HG03439 (cell line): Measurements from ENCODE around the gene ECM2.

Experiments used
- ATAC-seq: cut with Tn5 transposase; IDR thresholded peaks from one replicate; pipeline ENCODE4 v1.9.1; 2021; ENCODE audit warnings: mild to moderate bottlenecking, moderate library complexity; ENCODE audit not compliant: unreplicated experiment

Gene ECM2

DNA sequence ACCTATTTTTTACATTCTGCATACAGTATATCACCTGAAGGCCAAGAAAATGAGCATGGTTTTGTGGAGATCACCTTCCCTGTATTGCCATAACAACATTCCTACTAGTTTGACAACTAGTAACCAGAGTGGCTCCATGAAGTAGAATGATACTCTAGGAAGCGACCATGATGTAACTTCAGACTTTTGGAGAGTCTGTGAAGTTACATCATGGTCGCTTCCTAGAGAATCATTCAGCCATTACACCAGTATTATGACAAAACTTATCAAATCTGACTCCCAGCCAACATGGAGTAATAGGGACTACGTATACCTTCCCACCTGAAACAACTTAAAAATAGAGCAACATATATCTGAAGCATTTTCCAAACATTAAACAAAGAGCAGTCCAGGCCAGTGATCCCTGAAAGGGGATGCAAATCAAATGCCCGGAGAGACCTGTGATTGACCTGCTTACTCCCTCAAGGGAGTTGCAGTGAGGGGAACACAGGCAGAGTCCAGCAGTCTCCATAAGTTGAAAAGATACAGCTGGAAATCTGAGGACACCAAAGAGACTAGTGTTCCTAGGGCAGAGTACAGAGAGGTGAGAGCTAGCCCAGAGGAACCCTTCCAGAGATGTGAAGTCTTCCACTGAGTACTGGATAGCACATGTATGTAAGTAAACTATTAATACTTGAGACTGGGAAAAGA is 7.8 kb downstream of the ECM2 start:
- no peak for ATAC-seq

DNA sequence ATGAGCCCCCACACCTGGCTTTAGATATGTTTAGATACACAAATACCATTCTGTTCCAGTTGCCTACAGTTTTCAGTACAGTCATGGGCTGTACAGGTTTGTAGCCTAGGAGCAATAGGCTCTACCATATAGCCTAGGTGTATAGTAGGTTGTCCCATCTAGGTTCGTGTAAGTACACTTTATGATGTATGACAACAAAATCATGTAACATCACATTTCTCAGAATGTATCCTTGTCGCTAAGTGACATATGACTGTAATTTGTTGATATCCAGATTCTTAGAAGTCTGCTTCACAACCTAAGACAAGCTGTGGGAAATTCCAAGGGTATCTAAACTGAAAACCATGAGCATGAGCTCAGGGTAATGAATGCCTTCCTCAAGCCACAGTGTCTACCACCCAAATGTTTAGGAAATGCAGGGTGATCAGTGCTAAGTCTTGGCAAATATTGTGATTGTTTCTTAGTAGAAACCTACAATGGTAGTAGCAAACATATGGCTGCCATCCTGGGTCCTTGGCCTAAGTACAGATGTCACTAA is 8.4 kb downstream of the ECM2 start:
- no peak for ATAC-seq

DNA sequence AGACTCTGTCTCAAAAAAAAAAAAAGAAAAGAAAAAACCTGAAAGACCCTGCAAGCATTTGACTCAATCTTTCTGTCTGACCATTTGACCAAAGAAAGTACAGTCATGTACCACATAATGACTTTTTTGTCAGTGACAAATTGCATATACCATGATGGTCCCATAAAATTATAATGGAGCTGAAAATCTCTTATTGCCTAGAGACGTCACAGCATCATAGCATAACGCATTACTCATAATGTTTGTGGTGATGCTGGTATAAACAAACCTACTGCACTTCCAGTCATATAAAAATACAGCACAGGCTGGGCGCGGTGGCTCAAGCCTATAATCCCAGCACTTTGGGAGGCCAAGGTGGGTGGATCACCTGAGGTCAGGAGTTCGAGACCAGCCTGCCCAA is 10.5 kb downstream of the ECM2 start:
- ATAC-seq = no peak

DNA sequence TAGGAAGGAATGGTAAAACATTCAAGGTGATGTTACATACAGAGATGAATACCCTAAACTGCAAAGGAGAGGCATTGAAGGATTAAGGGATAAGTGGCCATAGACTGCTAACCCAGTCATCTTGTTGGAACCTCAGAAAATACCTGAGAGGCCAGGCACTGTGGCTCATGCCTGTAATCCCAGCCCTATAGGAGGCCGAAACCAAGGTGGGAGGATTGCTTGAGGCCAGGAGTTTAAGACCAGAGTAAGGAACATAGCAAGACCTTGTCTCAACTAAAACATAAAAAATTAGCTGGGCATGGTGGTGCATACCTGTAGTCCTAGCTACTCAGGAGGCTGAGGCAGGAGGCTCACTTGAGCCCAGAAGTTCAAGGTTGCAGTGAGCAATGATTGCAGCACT is 10.9 kb downstream of the ECM2 start:
- no peak for ATAC-seq

DNA sequence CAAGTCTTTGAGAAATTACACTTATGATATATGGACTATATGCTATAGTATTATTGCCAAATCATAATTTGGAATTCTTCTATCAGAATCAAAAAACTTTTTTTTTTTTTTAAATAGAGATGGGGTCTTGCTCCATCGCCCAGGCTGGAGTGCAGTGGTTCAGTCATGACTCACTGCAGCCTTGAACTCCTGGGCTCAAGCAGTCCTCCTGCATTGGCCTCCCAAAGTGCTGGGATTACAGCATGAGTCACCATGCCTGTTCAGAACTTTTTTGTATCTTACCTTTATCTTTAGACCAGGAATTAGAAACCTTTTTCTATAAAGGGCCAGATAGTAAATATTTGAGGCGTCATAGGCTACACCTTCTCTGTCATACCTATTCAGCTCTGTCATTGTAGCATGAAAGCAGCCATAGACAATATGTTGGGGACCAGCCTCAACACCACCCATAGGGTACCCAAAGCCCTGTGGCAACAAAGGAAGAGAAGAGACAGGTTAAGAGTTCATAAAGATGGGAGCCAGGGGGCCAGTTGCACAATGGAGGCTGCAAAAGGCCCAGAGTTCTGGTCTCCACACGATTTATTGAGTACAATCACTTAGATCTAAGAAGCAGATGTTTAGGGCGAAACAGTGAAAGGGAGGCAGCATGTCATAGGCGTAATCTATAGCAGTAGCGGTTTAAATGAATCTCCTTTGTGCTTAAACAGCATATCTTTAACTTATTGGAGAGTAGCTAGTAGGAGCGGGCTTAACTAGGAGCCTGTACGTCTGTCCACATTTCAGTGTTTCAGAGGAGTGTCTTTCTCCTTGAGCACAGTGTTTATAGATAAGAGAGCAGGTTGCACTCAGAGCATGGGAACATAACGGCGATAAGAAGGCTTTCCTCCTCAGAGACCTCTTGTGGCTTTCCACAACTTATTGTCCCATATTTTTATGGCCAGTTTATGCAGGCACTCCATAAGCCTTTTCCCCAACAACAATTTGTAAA is 12.5 kb downstream of the ECM2 start:
- ATAC-seq = no peak

DNA sequence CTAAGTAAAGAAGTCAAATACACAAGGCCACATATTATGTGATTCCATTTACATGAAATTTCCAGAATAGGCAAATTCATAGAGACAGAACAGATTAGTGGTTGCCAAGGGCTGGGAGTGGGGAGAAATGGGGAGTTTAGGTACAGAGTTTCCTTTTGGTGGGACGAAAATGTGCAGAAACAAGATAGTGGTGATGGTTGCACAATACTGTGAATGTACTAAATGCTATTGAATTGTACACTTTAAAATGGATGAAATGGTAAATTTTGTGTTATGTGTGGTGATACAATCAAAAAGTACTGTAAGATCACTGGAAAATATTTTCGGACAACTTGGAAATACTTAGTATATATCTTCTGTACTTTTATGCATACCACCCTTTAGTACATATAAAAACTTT is 15.0 kb downstream of the ECM2 start:
- ATAC-seq = no peak

DNA sequence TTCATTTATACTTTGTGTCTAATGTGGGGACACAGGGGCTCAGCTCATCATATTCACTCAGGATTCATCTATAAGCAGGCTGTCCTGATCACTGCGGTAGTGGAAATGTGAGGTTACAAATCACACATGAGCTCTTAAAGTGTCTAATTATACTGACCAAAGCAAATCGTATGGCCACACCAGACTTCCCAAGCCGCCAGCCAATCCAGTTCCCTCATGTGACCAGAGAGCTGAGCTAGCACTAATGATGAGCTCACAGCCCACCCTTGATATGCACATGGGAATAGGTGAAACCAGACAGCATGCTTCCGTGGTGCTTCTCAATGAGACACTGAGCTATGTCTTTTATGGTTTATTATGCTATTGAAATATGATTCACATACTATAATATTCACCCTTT is 17.6 kb downstream of the ECM2 start:
- no peak for ATAC-seq

DNA sequence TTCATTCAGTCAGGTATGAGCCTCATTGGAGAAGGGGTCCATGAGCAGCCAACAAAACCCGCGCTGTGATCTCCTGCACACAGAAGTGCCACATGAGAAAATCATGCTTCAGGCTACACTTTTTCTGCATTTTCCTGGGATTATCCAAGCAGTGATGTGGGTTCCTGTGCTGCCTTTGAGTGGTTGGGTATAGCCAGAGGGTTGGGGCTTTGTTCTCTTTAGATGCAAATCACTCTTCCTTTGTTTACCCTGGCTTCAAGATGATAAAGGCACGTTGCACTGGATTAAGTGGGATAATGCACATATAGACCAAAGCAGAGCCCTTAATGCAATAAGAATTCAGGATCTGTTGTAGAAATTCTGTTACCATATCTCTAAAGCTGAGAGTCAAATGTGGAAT is 18.7 kb downstream of the ECM2 start:
- ATAC-seq = no peak

DNA sequence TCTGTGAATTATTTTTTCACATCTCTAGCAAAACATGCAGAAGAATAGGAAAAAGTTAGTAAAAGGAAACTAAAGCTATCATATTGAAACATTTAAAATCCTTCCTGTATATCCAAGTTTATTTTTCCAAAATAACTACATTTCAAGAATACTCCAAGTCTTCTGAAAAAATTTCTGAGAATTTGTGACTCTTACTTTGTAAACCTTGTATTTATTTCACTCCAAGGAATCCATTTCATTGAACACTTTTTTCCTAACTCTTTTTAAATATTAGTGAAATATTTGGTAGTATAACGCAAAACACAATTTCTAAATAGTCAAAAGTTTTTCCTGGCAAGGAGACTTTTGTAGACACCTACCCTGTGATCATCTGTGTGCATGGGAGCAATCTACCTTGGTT is 19.3 kb downstream of the ECM2 start:
- no peak for ATAC-seq

DNA sequence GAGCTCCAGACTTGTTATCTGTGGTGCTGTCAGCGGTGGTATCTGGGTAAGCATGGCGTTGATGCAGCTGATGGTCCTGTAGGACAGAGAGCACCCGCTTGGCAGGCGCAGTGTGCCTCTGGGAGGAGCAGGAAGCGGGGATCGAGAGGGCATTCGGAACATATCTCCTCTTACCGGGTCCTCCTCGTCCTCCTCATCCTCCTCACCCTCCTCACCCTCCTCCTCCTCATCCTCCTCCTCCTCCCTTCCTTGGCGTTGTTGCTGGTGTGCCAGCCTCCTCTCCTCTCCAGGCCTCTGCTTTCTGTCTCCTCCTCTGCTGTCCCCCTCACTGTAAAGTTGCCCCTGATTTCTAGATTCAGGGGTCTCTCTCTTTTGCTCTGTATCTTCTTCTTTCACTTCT is 21.2 kb downstream of the ECM2 start:
- ATAC-seq = no peak

DNA sequence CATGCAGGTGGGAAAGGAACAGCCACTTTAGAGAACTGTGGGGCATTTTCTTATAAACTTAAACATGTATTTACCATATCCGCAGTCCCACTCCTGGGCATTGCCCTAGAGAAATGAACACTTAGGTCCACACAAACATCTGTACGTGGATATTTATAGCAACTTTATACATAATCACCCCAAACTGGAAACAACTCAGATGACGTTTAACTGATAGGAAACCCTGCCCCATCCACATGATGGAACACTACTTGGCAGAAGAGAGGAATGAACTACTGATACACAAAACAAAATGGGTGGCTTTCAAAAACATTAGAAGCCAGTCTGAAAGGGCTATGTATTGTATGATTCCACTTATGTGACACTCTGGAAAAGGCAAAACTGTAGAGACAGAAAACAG is 22.4 kb downstream of the ECM2 start:
- ATAC-seq = no peak

DNA sequence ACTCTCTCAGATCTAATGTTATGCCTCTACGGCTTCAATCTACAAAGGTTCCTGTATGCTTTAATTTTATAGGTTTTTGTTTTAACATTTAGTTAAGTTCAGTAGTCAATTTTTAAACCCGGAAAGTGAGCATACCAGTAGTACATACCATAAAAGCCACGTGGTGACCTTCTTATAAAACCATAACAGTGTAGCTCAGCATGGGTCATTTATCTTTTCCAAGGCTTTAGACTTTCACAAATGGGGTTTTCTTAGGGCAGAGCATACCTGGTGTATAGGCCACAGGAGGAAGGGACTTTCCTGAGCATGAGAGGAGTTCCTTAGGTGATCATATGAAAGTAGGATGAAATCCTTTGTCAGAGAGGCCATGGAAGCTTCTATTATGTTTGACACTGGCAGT is 23.2 kb downstream of the ECM2 start:
- ATAC-seq = no peak

DNA sequence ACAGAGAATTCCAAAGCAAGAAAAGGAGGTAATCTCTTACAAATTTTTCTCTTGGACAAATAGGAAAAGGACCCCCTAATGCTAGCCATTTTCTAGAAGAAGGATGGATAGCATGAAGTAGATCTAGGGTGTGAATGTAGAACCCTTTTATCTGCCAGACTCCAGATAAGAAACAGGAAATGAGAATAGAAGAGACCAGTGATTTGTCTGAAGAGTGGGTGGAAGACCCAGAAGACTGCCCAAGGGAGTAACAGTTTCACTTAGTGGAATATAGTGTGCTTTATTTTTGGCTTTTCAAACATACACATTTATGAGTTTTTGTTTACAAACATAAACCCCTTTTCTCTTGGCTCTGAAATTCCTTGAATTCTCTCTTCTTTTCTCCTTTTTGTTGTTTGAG is 25.0 kb downstream of the ECM2 start:
- ATAC-seq = no peak

DNA sequence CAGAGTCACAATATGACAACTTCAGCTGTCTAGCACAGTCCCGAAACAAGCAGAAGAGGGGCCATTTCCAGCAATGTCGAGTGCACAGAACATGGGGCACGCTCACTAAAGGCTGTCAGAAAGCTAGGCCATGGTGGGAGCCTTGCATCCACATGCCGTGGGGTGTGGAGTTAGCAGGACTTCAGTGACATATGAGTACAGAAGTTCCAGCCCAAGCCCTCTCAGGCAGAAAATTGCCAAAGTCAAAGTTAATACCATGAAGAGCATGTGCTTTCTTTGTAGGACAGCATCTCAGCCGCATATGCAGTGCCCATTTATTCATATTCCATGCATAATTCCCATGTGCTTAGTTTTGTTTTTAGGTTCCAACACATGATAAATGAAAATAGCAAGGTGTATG is 26.7 kb downstream of the ECM2 start:
- ATAC-seq = no peak

DNA sequence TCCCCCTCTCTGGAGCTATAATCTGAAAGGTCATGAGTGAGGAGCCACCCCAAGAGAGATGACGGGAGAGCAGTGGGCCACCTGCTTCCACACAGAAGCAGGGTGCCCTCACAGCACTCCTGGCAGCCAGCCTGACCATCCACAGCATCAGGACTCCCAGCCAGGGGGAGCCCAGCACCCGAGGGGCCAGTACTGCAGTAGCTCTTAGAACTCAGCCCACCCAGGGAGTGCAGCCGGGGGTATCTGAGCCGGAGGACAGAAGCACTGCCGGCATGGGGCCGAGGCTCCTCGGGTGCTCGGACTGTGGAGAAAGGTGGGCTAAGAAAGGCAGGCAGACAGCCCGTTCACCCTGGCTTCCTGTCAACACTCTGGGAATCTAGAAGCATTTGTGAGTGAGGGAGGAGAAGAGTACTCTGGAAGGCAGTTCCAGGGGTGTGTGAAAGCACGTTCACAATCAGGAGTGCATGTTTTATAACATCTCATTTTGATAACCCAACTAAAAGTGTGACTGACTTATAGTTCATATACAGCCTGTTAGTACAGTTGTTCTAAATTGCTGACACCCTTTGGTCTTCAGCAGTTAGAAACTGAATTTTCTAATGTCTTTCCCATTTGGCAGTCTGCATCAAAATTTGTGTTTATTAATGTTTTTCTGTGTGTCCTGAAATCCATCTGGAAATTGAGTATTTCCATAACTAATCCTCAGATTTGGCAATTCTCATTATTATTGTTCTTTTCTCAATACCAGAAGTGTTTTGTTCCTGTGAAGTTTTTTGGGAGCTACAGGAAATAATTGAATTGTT is 27.6 kb downstream of the ECM2 start:
- no peak for ATAC-seq

DNA sequence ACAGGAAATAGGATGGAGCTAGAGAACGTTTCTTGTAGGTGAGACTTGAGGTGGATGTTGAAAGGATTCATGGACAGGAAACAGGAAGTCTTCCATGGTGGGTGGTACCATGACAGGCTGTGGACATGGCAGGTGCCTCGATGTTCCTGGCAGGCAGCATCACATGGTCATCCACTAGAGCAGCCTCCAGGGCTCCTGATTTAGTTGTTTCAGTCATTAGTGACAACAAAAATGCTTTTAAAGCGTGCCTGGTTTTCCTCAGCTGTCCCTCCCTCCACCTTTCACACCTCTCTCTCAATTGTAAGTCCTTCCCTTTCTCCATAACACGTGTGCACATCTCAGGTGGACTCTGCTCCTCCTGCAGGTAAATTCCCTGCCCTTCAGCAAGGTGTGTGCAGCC is 28.3 kb downstream of the ECM2 start:
- ATAC-seq = no peak

DNA sequence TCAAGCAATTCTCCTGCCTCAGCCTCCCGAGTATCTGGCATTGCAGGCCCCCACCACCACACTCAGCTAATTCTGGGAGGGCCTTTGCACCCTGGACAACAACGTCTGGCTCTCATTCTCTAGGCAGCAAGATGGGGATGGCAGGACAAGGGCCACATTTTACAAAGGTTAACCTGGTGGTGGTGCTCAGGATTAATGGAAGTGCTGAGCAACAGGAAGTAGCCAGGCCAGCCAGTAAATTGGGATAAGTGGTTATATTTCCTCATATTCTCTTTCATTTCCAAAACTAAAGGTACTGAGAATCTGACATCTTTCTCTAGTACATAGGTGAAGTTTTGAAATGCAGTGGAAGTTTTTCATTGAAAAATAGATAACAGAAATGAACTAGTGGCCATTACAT is 28.8 kb downstream of the ECM2 start:
- no peak for ATAC-seq

DNA sequence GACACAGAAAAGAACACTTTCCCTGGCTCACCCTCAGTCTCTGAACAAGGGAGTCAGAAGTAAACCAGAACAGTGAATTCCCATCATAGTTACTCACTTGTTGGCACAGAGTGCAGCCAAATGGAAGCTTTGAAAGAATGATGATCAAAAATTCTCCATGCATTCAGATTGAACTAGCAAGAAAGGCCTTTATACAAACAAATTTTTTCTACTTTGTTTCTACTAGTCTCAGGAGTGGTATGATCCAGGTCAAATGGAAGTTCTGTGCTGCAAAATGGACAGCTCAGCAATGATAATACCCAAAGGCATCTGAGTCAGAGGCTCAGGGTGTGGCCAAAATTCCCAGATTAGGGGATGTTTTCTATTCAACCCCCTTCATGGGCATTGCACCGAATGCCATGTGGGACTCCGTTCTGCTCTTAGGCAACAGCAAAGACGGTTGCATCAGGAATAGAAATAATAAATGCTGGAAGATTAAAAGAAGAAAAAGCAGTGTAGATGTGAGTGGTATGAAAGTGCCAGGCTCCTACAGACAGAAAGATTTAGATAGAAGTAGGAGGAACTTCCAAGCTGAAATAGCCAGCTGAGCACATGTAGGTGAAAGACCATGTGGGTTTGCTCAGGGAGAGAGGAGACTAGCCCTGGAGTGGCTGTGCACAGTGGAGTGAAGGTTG is 29.5 kb downstream of the ECM2 start:
- ATAC-seq = no peak

DNA sequence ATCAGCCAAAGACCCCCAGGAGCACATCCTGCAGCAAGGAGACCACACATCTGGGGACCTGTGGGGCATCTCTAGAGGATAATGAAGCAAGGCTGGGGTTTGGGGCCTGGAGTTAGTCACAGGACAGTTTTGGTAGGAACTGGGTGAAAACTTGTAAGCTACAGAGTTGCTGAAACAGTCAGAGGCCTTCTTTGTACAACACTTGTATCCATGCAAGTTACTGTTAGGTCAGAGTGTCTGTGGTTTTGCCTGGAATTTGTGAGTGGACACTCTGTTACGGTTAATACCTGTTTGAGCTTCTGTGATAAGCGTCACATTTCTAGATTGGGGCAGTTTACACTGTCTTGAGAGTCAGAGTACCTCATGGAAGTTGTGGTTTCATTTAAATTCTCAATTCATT is 30.9 kb downstream of the ECM2 start:
- no peak for ATAC-seq

DNA sequence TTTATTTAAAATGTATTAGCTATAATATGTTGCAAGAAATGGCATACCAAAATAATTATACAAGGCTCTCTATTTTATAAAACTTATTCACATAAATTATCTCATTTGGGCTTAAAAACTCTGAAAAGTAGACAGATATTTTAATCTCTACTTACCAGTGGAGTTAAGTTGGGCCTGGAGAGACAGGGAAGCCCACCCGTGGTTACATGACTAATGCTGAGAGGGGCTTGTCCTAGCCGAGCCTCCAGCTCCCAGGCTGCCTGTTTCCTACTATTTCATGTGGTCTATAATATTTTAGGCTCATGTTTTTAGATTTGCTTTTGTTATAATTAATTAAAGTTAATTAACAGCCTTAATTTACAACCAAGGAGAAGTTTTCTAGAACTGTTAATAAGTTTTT is 32.6 kb downstream of the ECM2 start:
- ATAC-seq = no peak
